ENCODE data around the gene ZNF385C.

GRCh38 chr17:42117397-42118125, 19.3 kb upstream of the ZNF385C start:
- TF ChIP-seq CTCF (IDR thresholded peaks at IDR 0.05): no peak
- no peak for TF ChIP-seq POLR2A (IDR thresholded peaks at IDR 0.05)

All from esophagus squamous epithelium (tissue), 4 donors.